GM21825 (cell line): ENCODE data around the gene UNC5CL.

ENCODE experiments used
- ATAC-seq: cut with Tn5 transposase; IDR thresholded peaks from one replicate; pipeline ENCODE4 v1.9.1; 2021; ENCODE audit warnings: mild to moderate bottlenecking, moderate library complexity; ENCODE audit not compliant: unreplicated experiment

The UNC5CL gene

GRCh38 chr6:40977695-40978094 lies 61.3 kb downstream of the UNC5CL start:
- no peak for ATAC-seq

DNA sequence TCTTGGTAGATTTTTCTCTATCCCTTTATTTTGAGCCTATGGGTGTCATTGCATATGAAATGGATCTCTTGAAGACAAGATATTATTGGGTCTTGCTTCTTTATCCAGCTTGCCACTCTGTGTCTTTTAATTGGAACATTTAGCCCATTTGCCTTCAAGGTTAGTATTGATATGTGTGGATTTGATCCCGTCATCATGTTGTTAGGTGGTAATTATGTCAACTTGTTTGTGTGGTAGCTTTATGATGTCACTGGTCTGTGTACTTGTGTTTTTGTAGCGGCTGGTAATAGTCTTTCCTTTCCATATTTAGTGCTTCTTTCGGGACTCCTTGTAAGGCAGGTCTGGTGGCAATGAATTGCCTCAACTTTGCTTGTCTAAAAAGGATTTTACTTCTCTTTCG lies 61.9 kb downstream of the UNC5CL start:
- no peak for ATAC-seq
